ENCODE results near the gene SLC38A1. TPM values are rescaled to one million over a fixed set of nuclear protein-coding genes. Genes with fewer than 3 reads are reported as not detected.

SLC38A1 gene
- total and polyA plus RNA-seq, 2 donors from 2014 or later = 13.3 to 124 TPM

GRCh38 chr12:46210873-46211439 lies 57.9 kb downstream of the SLC38A1 start:
- no peak overlapping the region for H3K4me3 ChIP-seq (ENCODE audit: low read length in 3 of 3)
- H3K27me3 ChIP-seq (ENCODE audit: control insufficient read depth, insufficient read depth, low read length) = no peaks in the 10 kb centered on the region
- no peaks in the 10 kb centered on the region for H3K36me3 ChIP-seq (ENCODE audit: control insufficient read depth in 2 of 3, insufficient read depth in 3 of 3, low read length in 3 of 3)
- H3K27ac ChIP-seq (ENCODE audit: low read depth in 2 of 2, low read length in 2 of 2) = no peak overlapping the region
- H3K9me3 ChIP-seq (ENCODE audit: control insufficient read depth in 2 of 3, insufficient read depth in 1 of 3, low read length in 3 of 3) = no peaks in the 10 kb centered on the region
- DNase-seq (no peak), FAIRE-seq (no peak)
- TF ChIP-seq, protein P1, sequence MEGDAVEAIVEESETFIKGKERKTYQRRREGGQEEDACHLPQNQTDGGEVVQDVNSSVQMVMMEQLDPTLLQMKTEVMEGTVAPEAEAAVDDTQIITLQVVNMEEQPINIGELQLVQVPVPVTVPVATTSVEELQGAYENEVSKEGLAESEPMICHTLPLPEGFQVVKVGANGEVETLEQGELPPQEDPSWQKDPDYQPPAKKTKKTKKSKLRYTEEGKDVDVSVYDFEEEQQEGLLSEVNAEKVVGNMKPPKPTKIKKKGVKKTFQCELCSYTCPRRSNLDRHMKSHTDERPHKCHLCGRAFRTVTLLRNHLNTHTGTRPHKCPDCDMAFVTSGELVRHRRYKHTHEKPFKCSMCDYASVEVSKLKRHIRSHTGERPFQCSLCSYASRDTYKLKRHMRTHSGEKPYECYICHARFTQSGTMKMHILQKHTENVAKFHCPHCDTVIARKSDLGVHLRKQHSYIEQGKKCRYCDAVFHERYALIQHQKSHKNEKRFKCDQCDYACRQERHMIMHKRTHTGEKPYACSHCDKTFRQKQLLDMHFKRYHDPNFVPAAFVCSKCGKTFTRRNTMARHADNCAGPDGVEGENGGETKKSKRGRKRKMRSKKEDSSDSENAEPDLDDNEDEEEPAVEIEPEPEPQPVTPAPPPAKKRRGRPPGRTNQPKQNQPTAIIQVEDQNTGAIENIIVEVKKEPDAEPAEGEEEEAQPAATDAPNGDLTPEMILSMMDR (IDR thresholded peaks at IDR 0.05; ENCODE audit: borderline replicate concordance, extremely low read depth, insufficient read depth) = no peak
- H3K9ac ChIP-seq (ENCODE audit: low read length in 3 of 3) = no peak overlapping the region
- intact Hi-C loops (cut with DNase I) = no loop called here
- H3K4me1 ChIP-seq (ENCODE audit: control insufficient read depth in 2 of 3, insufficient read depth in 2 of 3, low read depth in 1 of 3, low read length in 3 of 3) = no peaks in the 10 kb centered on the region

DNA sequence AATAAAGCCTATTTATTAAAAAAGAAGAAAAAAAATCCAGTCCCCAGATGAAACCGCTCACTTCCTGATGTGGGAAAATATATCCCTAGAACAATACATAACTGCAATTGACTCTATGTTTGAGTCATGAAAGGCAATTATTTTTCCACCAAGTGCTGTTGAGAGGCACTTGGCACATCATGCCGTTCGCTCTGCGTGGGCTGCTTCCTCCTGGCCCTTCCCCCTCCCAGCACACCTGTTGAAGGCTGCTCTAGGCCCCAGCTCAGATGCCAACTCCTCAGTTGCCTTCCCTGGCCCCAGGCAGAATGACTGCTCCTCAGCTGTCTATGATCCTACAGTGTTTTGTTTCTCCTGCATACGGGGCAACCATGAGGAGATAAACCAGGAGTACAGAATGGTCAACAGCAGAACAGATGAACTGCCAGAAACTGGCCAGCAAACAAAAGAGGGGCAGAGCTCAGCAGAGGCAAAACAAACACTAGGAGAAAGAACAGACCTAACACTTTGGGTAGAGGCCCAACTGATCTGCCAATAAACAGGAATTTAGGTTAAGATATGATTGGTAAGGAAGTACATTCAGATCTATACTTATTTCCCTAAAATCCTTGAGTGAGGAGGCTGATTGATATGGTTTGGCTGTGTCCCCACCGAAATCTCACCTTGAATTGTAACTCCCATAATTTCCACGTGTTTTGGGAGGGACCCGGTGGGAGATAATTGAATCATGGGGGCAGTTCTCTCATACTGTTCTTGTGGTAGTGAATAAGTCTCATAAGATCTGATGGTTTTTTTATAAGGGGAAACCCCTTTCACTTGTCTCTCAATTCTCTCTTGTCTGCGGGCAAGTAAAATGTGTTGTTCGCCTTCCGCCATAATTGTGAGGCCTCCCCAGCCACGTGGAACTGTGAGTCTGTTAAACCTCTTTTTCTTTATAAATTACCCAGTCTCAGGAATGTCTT lies 58.6 kb downstream of the SLC38A1 start:
- DNase-seq = peak in 2 of 5 donors; percentile 20 to 75
- H3K4me3 ChIP-seq (ENCODE audit: low read length in 3 of 3) = no peak overlapping the region
- TF ChIP-seq, protein P1 (IDR thresholded peaks at IDR 0.05; ENCODE audit: borderline replicate concordance, extremely low read depth, insufficient read depth) = no peak
- H3K4me1 ChIP-seq (ENCODE audit: control insufficient read depth in 2 of 3, insufficient read depth in 2 of 3, low read depth in 1 of 3, low read length in 3 of 3) = no peaks in the 10 kb centered on the region
- no peaks in the 10 kb centered on the region for H3K27me3 ChIP-seq (ENCODE audit: control insufficient read depth, insufficient read depth, low read length)
- H3K36me3 ChIP-seq (ENCODE audit: control insufficient read depth in 2 of 3, insufficient read depth in 3 of 3, low read length in 3 of 3) = no peaks in the 10 kb centered on the region
- FAIRE-seq = no peak
- H3K9me3 ChIP-seq (ENCODE audit: control insufficient read depth in 2 of 3, insufficient read depth in 1 of 3, low read length in 3 of 3) = no peaks in the 10 kb centered on the region
- no peak overlapping the region for H3K27ac ChIP-seq (ENCODE audit: low read depth in 2 of 2, low read length in 2 of 2)
- H3K9ac ChIP-seq (ENCODE audit: low read length in 3 of 3) = no peak overlapping the region
- intact Hi-C loops (cut with DNase I) = no loop called here

- Histone ChIP-seq H3K9ac (ENCODE audit: low read length in 3 of 3) (no peak overlapping the region), H3K9me3 (ENCODE audit: control insufficient read depth in 2 of 3, insufficient read depth in 1 of 3, low read length in 3 of 3) (no peaks in the 10 kb centered on the region), H3K27ac (ENCODE audit: low read depth in 2 of 2, low read length in 2 of 2) (no peak overlapping the region), H3K4me3 (ENCODE audit: low read length in 3 of 3) (no peak overlapping the region), H3K4me1 (ENCODE audit: control insufficient read depth in 2 of 3, insufficient read depth in 2 of 3, low read depth in 1 of 3, low read length in 3 of 3) (no peaks in the 10 kb centered on the region), H3K36me3 (ENCODE audit: control insufficient read depth in 2 of 3, insufficient read depth in 3 of 3, low read length in 3 of 3) (no peaks in the 10 kb centered on the region), H3K27me3 (ENCODE audit: control insufficient read depth, insufficient read depth, low read length) (no peaks in the 10 kb centered on the region)
- DNase-seq (no peak), FAIRE-seq (no peak)
- intact Hi-C loops (cut with DNase I) = no loop called here
- TF ChIP-seq, protein P1 (IDR thresholded peaks at IDR 0.05; ENCODE audit: borderline replicate concordance, extremely low read depth, insufficient read depth) = no peak
These were observed 59.7 kb downstream of the SLC38A1 start for GRCh38 chr12:46209170-46209569.
